Transverse colon (tissue), 3 donors: ENCODE results near the gene MYO16.

ENCODE experiments used
- CTCF ChIP-seq, 5 experiments: fragments of 200-600 bp in 3 of 5; fragments of 450-650 bp in 2 of 5; sonication (generic) in 3 of 5; IDR thresholded peaks; 1 replicate in 2 of 5; 2 replicates in 3 of 5; pipeline ENCODE4 v1.5.1; 2016 to 2017; ENCODE audit warnings: antibody characterized with exemption in 5 of 5, inconsistent platforms in 3 of 5, mild to moderate bottlenecking in 2 of 5, moderate library complexity in 1 of 5
- EP300 ChIP-seq: sonication (generic); formaldehyde crosslinking; IDR thresholded peaks from one replicate; pipeline ENCODE4 v1.6.1; 2017; ENCODE audit warnings: antibody characterized with exemption, low read depth
- POLR2A ChIP-seq: fragments of 450-650 bp; IDR thresholded peaks from one replicate; pipeline ENCODE4 v1.6.1; 2016; ENCODE audit warnings: antibody characterized with exemption, mild to moderate bottlenecking, moderate library complexity

GRCh38 chr13:108963846-108964600 is 334.6 kb downstream of the MYO16 start:
- TF ChIP-seq CTCF (IDR thresholded peaks at IDR 0.05) (no peak), POLR2A (no peak), EP300 (no peak)
